CD14-positive monocyte (primary cell): ENCODE results near the gene UST. TPM values are rescaled to one million over a fixed set of nuclear protein-coding genes. Genes with fewer than 3 reads are reported as not detected.

Source experiments
- DNase-seq, 3 donors: peaks; one replicate each; pipeline ENCODE4 v3.0.0-alpha.2; 2011 to 2022
- H2AFZ ChIP-seq: 2 replicates; pipeline ENCODE4 v1.6.0; 2012; ENCODE audit warnings: mild to moderate bottlenecking, low read depth, low read length, inconsistent platforms; ENCODE audit not compliant: insufficient read depth, poor library complexity, severe bottlenecking
- H3K27ac ChIP-seq, 2 donors: 1 replicate in 1 of 2; 2 replicates in 1 of 2; pipeline ENCODE4 v1.5.1; 2012 to 2013; ENCODE audit warnings: low read length in 2 of 2, control low read depth in 1 of 2, inconsistent platforms in 1 of 2, low read depth in 1 of 2, mild to moderate bottlenecking in 1 of 2
- H3K27me3 ChIP-seq, 2 donors: one replicate each; pipeline versions ENCODE4 v1.6.0 to v1.6.1; 2011 to 2013; ENCODE audit warnings: low read length in 2 of 2; ENCODE audit not compliant: control insufficient read depth in 2 of 2, insufficient read depth in 2 of 2
- H3K36me3 ChIP-seq, 2 donors: replicated peaks in 1 of 2; 1 replicate in 1 of 2; 2 replicates in 1 of 2; pipeline versions ENCODE4 v1.5.1 to v1.6.1; 2012 to 2013; ENCODE audit warnings: low read length in 2 of 2, control low read depth in 1 of 2, inconsistent platforms in 1 of 2, mild to moderate bottlenecking in 1 of 2; ENCODE audit not compliant: insufficient read depth in 2 of 2, control insufficient read depth in 1 of 2
- H3K4me1 ChIP-seq, 2 donors: 1 replicate in 1 of 2; 2 replicates in 1 of 2; pipeline versions ENCODE4 v1.5.1 to v1.6.1; 2012 to 2013; ENCODE audit warnings: low read length in 2 of 2, control low read depth in 1 of 2, inconsistent platforms in 1 of 2, mild to moderate bottlenecking in 1 of 2, moderate library complexity in 1 of 2; ENCODE audit not compliant: insufficient read depth in 2 of 2, control insufficient read depth in 1 of 2
- H3K4me2 ChIP-seq: replicated peaks from 2 replicates; pipeline ENCODE3; 2012; ENCODE audit warnings: low read length, moderate library complexity, mild to moderate bottlenecking; ENCODE audit not compliant: poor library complexity, severe bottlenecking; ENCODE audit errors: extremely low read depth
- H3K4me3 ChIP-seq, 3 experiments: fragments of 200-600 bp in 1 of 3; sonication (generic) in 1 of 3; replicated peaks in 1 of 3; 1 replicate in 2 of 3; 2 replicates in 1 of 3; pipeline ENCODE4 v1.5.1; 2011 to 2013; ENCODE audit warnings: low read length in 3 of 3, mild to moderate bottlenecking in 3 of 3, control low read depth in 2 of 3, low read depth in 2 of 3, inconsistent platforms in 1 of 3, moderate library complexity in 1 of 3
- H3K79me2 ChIP-seq: 2 replicates; pipeline ENCODE4 v1.6.0; 2012; ENCODE audit warnings: mild to moderate bottlenecking, control low read depth, inconsistent platforms, low read length, moderate library complexity; ENCODE audit not compliant: insufficient read depth
- H3K9ac ChIP-seq: 2 replicates; pipeline ENCODE4 v1.6.0; 2017; ENCODE audit warnings: low read length, mild to moderate bottlenecking; ENCODE audit not compliant: insufficient read depth, poor library complexity, severe bottlenecking
- H3K9me3 ChIP-seq, 2 donors: replicated peaks in 1 of 2; 1 replicate in 1 of 2; 2 replicates in 1 of 2; pipeline versions ENCODE4 v1.5.1 to v1.6.1; 2012 to 2013; ENCODE audit warnings: low read length in 2 of 2, control low read depth in 1 of 2; ENCODE audit not compliant: control insufficient read depth in 1 of 2, insufficient read depth in 1 of 2
- H4K20me1 ChIP-seq: 2 replicates; pipeline ENCODE4 v1.6.0; 2012; ENCODE audit warnings: mild to moderate bottlenecking, low read length, control low read depth, moderate library complexity; ENCODE audit not compliant: insufficient read depth
- H3K27ac Mint-ChIP-seq, 7 donors: one replicate each; pipeline ENCODE4 v1.8.0; 2020; ENCODE audit warnings: mild to moderate bottlenecking in 7 of 7, mixed read lengths in 7 of 7, moderate library complexity in 6 of 7, inconsistent platforms in 2 of 7
- H3K27me3 Mint-ChIP-seq, 3 donors: one replicate each; pipeline ENCODE4 v1.8.0; 2021 to 2022; ENCODE audit warnings: low read depth in 3 of 3, mild to moderate bottlenecking in 3 of 3, mixed read lengths in 3 of 3, moderate library complexity in 3 of 3, inconsistent platforms in 1 of 3
- H3K36me3 Mint-ChIP-seq, 2 donors: one replicate each; pipeline ENCODE4 v1.8.0; 2020; ENCODE audit warnings: mixed read lengths in 2 of 2, inconsistent platforms in 1 of 2, mild to moderate bottlenecking in 1 of 2
- H3K4me1 Mint-ChIP-seq: one replicate; pipeline ENCODE4 v1.8.0; 2020; ENCODE audit warnings: mild to moderate bottlenecking, mixed read lengths
- H3K4me3 Mint-ChIP-seq, 2 donors: one replicate each; pipeline ENCODE4 v1.8.0; 2020; ENCODE audit warnings: mild to moderate bottlenecking in 2 of 2, mixed read lengths in 2 of 2, moderate library complexity in 1 of 2
- H3K9me3 Mint-ChIP-seq, 7 donors: one replicate each; pipeline ENCODE4 v1.8.0; 2020 to 2022; ENCODE audit warnings: mixed read lengths in 7 of 7, mild to moderate bottlenecking in 6 of 7, moderate library complexity in 6 of 7, inconsistent platforms in 2 of 7
- WGBS: methylation state at CpG from one replicate; pipeline ENCODE4 v1.1.5; 2013; ENCODE audit warnings: missing lambda C conversion rate; ENCODE audit not compliant: insufficient coverage; 5-methylcytosine and 5-hydroxymethylcytosine counted together
- intact Hi-C, 2 donors: fragments of 100-400 bp; cut with micrococcal nuclease; formaldehyde crosslinking; loops; one replicate each; pipeline versions ENCODE4 v1.15.0 to v1.15.1; 2023
- polyA plus RNA-seq, 3 donors: library from polyadenylated mRNA; depleted of rRNA in 1 of 3; unstranded in 2 of 3; stranded (reverse) in 1 of 3; fragments of 300-500 nt in 2 of 3; fragments of >200 nt in 1 of 3; fragmentation: Illumina TruSeq in 2 of 3; gene quantifications; 1 replicate in 2 of 3; 2 replicates in 1 of 3; pipeline ENCODE4 v1.2.3, GENCODE V29; 2012 to 2021
- TF ChIP-seq, protein P1 (sequence below): fragments of 200-600 bp; IDR thresholded peaks from one replicate; pipeline ENCODE4 v1.8.0; 2022; ENCODE audit warnings: antibody characterized with exemption, mild to moderate bottlenecking

Gene UST
- polyA plus RNA-seq, 3 donors = 0.33 to 0.53 (median 0.48) TPM

DNA sequence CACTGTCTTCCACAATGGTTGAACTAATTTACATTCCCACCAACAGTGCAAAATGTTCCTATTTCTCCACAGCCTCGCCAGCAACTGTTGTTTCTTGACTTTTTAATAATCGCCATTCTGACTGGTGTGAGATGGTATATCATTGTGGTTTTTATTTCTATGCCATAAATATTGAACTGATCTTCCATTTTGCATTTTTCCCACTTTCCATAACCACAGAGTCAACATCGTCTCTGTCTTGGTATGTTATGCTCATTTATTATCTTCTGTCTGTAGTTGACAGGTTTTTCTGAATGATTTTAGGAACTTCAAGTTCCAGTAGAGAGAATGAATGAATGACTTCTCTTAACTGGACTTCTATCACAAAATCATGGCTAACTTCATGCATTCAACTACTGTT, 259.8 kb downstream of the UST start:
- Histone ChIP-seq H3K36me3 (no peaks in the 10 kb centered on the region), H3K4me2 (no peak overlapping the region), H3K79me2 (no peaks in the 10 kb centered on the region), H3K4me3 (no peak overlapping the region), H2AFZ (no peak overlapping the region), H3K9ac (no peak overlapping the region), H4K20me1 (no peaks in the 10 kb centered on the region), H3K9me3 (peaks cover 2 to 3% of the 10 kb centered on the region in 2 donors), H3K4me1 (no peaks in the 10 kb centered on the region), H3K27me3 (no peaks in the 10 kb centered on the region), H3K27ac (no peak overlapping the region)
- H3K27me3 Mint-ChIP-seq = peaks cover 0 to 2% (median 0%) of the 10 kb centered on the region in 3 donors
- TF ChIP-seq, protein P1, sequence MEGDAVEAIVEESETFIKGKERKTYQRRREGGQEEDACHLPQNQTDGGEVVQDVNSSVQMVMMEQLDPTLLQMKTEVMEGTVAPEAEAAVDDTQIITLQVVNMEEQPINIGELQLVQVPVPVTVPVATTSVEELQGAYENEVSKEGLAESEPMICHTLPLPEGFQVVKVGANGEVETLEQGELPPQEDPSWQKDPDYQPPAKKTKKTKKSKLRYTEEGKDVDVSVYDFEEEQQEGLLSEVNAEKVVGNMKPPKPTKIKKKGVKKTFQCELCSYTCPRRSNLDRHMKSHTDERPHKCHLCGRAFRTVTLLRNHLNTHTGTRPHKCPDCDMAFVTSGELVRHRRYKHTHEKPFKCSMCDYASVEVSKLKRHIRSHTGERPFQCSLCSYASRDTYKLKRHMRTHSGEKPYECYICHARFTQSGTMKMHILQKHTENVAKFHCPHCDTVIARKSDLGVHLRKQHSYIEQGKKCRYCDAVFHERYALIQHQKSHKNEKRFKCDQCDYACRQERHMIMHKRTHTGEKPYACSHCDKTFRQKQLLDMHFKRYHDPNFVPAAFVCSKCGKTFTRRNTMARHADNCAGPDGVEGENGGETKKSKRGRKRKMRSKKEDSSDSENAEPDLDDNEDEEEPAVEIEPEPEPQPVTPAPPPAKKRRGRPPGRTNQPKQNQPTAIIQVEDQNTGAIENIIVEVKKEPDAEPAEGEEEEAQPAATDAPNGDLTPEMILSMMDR = no peak
- no peak overlapping the region for H3K4me3 Mint-ChIP-seq
- H3K27ac Mint-ChIP-seq = no peak overlapping the region
- H3K4me1 Mint-ChIP-seq = no peaks in the 10 kb centered on the region
- H3K36me3 Mint-ChIP-seq = no peaks in the 10 kb centered on the region
- intact Hi-C loops = no loop called here
- peaks cover 0 to 8% (median 6%) of the 10 kb centered on the region in 7 donors for H3K9me3 Mint-ChIP-seq
- WGBS = no CpG with 5 or more reads among the region's 3 CpGs
- no peak for DNase-seq

DNA sequence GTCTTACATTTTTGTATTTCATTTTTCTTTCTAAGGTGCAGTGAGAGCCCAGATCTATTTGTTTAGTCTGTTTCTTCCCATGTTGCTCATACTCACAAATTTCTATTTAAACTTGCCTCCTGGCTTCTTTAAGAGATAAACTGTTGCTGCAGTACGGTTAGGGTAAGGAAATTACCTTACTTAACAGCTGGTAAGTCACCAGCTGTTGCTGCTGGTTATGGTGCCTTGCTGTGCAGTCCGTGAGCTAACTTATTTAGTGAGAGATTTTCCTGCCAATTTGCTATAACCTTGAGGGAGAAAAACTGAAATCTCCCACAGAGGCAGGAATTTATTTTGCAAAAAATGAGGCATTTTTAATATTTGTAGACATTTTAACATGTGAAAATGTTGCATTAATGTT, 261.0 kb downstream of the UST start:
- no peaks in the 10 kb centered on the region for H3K4me1 ChIP-seq
- TF ChIP-seq, protein P1 = no peak
- intact Hi-C loops = no loop called here
- H3K36me3 Mint-ChIP-seq = no peaks in the 10 kb centered on the region
- H3K27ac Mint-ChIP-seq = no peak overlapping the region
- no peaks in the 10 kb centered on the region for H3K9me3 ChIP-seq
- H3K4me2 ChIP-seq = no peak overlapping the region
- DNase-seq = no peak
- H3K27ac ChIP-seq = no peak overlapping the region
- H3K9ac ChIP-seq = no peak overlapping the region
- peaks cover 0 to 6% (median 2%) of the 10 kb centered on the region in 7 donors for H3K9me3 Mint-ChIP-seq
- H3K36me3 ChIP-seq = no peaks in the 10 kb centered on the region
- H4K20me1 ChIP-seq = no peaks in the 10 kb centered on the region
- WGBS = 80% methylated on average over 1 of the region's 2 CpGs
- H3K27me3 ChIP-seq = no peaks in the 10 kb centered on the region
- no peak overlapping the region for H3K4me3 ChIP-seq
- peaks cover 0 to 2% (median 0%) of the 10 kb centered on the region in 3 donors for H3K27me3 Mint-ChIP-seq
- H3K79me2 ChIP-seq = no peaks in the 10 kb centered on the region
- H2AFZ ChIP-seq = no peak overlapping the region
- H3K4me1 Mint-ChIP-seq = no peaks in the 10 kb centered on the region
- H3K4me3 Mint-ChIP-seq = no peak overlapping the region
